ENCODE measurements around the gene NR0B1. TPM values are rescaled to one million over a fixed set of nuclear protein-coding genes. Genes with fewer than 3 reads are reported as not detected.

Gene NR0B1
- polyA plus RNA-seq, 4 donors, result 0.10 to 0.42 (median 0.16) TPM

- DNase-seq (ENCODE audit: low read depth in 4 of 4, low spot score in 3 of 4), result no peak
Measured at GRCh38 chrX:30275498-30275897, 33.7 kb downstream of the NR0B1 start.

GRCh38 chrX:30270639-30271038 is 38.6 kb downstream of the NR0B1 start:
- no peak for DNase-seq (ENCODE audit: low read depth in 4 of 4, low spot score in 3 of 4)

- DNase-seq (ENCODE audit: low read depth in 4 of 4, low spot score in 3 of 4), result no peak
Measured at GRCh38 chrX:30262763-30263162, 46.4 kb downstream of the NR0B1 start.

GRCh38 chrX:30261012-30261411 is 48.2 kb downstream of the NR0B1 start:
- no peak for DNase-seq (ENCODE audit: low read depth in 4 of 4, low spot score in 3 of 4)

- no peak for DNase-seq (ENCODE audit: low read depth in 4 of 4, low spot score in 3 of 4)
Measured at GRCh38 chrX:30259927-30260326, 49.3 kb downstream of the NR0B1 start.

Other genes starting within 250 kb of the NR0B1 start
- gene MAGEB2, start 93.8 kb downstream of the NR0B1 start, polyA plus RNA-seq (ENCODE audit: insufficient read length in 4 of 4), result not detected
- gene MAGEB3, start 78.7 kb downstream of the NR0B1 start, polyA plus RNA-seq (ENCODE audit: insufficient read length in 4 of 4), result not detected
- gene MAGEB4, start 67.4 kb downstream of the NR0B1 start, polyA plus RNA-seq (ENCODE audit: insufficient read length in 4 of 4), result not detected
- gene MAGEB1, start 62.2 kb downstream of the NR0B1 start, polyA plus RNA-seq (ENCODE audit: insufficient read length in 4 of 4), result not detected

All from right renal pelvis (tissue), 4 donors.